ENCODE results near the gene ZNF343. TPM values are rescaled to one million over a fixed set of nuclear protein-coding genes. Genes with fewer than 3 reads are reported as not detected.
A peak's percentile ranks its signal among the peaks of the same experiment; 100 is the strongest.

ZNF343 gene
- total RNA-seq, 1 donor from 2014 or later: 12.5 TPM

GRCh38 chr20:2476742-2477615 lies 31.7 kb downstream of the ZNF343 start:
- H3K9ac ChIP-seq (ENCODE audit: low read depth in 1 of 3, low read length in 3 of 3): no peak overlapping the region
- no peaks in the 10 kb centered on the region for H3K4me1 ChIP-seq (ENCODE audit: control insufficient read depth in 3 of 3, insufficient read depth in 3 of 3, low read length in 3 of 3)
- peaks cover 5 to 25% (median 8%) of the 10 kb centered on the region in 3 donors for H3K36me3 ChIP-seq (ENCODE audit: control insufficient read depth in 3 of 3, insufficient read depth in 3 of 3, low read length in 3 of 3)
- H3K27ac ChIP-seq (ENCODE audit: low read depth, low read length): no peak overlapping the region
- H3K9me3 ChIP-seq (ENCODE audit: control insufficient read depth in 3 of 3, low read length in 3 of 3): no peaks in the 10 kb centered on the region
- H3K4me3 ChIP-seq (ENCODE audit: low read length in 3 of 3): no peak overlapping the region
- H3K27me3 ChIP-seq (ENCODE audit: control insufficient read depth in 3 of 3, insufficient read depth in 3 of 3, low read length in 3 of 3): no peaks in the 10 kb centered on the region

DNA sequence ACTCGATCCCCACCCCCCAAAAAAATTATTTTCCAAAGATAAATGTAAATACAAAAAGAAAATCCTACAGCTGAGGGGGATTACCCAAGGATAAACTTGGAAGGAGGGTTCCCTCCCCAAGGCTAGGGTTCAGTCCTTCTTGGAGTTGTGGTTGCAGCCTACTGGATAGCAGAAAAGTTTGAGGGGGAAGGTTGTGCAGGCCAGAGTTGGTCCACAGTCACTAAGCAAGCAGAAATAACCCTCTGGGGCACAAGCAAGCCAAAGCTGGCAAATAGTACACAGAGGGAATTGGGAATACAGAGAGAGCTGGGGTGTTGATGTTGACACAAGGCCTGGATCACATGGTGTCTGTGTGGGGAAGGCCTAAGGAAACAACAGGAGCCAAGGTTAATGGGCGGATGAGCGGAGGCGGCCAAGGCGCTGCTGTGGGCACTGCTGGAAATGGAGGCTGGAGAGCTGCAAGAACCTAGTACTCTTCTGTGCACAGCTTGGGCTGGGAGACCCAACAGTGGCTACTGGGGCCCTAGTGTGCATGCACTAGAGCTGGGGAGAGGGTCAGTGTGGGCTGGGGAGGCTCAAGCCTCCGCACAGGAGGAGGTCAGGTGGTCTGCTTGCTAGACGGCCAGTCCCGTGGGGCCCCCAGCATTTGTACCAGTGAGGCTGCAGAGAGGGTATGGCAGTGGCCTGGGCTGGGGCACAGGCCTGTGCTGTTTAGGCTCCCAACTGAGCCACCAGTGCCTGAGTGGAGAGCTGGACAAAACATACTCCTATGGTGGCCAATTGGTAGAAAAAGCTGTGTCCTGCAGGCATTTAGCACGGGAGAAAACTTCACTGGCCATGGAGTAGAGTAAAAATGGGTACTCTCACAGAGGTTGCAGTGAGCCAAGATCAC lies 32.6 kb downstream of the ZNF343 start:
- H3K9ac ChIP-seq (ENCODE audit: low read depth in 1 of 3, low read length in 3 of 3): no peak overlapping the region
- no peak overlapping the region for H3K4me3 ChIP-seq (ENCODE audit: low read length in 3 of 3)
- no peaks in the 10 kb centered on the region for H3K27me3 ChIP-seq (ENCODE audit: control insufficient read depth in 3 of 3, insufficient read depth in 3 of 3, low read length in 3 of 3)
- peaks cover 0 to 2% (median 0%) of the 10 kb centered on the region in 3 donors for H3K4me1 ChIP-seq (ENCODE audit: control insufficient read depth in 3 of 3, insufficient read depth in 3 of 3, low read length in 3 of 3)
- no peaks in the 10 kb centered on the region for H3K9me3 ChIP-seq (ENCODE audit: control insufficient read depth in 3 of 3, low read length in 3 of 3)
- peaks cover 3 to 20% (median 4%) of the 10 kb centered on the region in 3 donors for H3K36me3 ChIP-seq (ENCODE audit: control insufficient read depth in 3 of 3, insufficient read depth in 3 of 3, low read length in 3 of 3)
- no peak overlapping the region for H3K27ac ChIP-seq (ENCODE audit: low read depth, low read length)

DNA sequence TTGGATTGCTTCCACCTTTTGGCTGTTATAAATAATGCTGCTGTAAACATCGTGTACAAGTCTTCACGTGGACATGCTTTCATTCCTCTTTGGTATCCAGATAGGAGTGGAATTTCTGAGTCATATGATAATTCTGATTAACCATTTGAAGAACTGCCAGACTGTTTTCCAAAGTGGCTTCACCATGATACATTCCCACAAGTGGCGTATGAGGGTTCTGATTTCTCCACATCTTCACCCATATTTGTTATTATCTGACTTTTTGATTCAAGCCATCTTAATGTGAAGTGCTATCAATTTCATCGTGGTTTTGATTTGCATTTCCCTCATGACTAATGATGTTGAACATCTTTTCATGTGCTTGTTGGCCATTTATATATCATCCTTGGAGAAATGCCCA lies 35.2 kb downstream of the ZNF343 start:
- Histone ChIP-seq H3K4me3 (ENCODE audit: low read length in 3 of 3) (no peak overlapping the region), H3K27me3 (ENCODE audit: control insufficient read depth in 3 of 3, insufficient read depth in 3 of 3, low read length in 3 of 3) (no peaks in the 10 kb centered on the region), H3K4me1 (ENCODE audit: control insufficient read depth in 3 of 3, insufficient read depth in 3 of 3, low read length in 3 of 3) (peaks cover 8 to 20% (median 20%) of the 10 kb centered on the region in 3 donors), H3K9ac (ENCODE audit: low read depth in 1 of 3, low read length in 3 of 3) (no peak overlapping the region), H3K27ac (ENCODE audit: low read depth, low read length) (no peak overlapping the region), H3K36me3 (ENCODE audit: control insufficient read depth in 3 of 3, insufficient read depth in 3 of 3, low read length in 3 of 3) (peaks cover 0 to 6% (median 2%) of the 10 kb centered on the region in 3 donors), H3K9me3 (ENCODE audit: control insufficient read depth in 3 of 3, low read length in 3 of 3) (no peaks in the 10 kb centered on the region)

- Histone ChIP-seq H3K9ac (ENCODE audit: low read depth in 1 of 3, low read length in 3 of 3) (peak within 1 kb of the TSS; percentile 90 to 97 (median 92)), H3K27ac (ENCODE audit: low read depth, low read length) (peak within 1 kb of the TSS; percentile 82), H3K36me3 (ENCODE audit: control insufficient read depth in 3 of 3, insufficient read depth in 3 of 3, low read length in 3 of 3) (peaks cover 10 to 19% (median 19%) of the 10 kb centered on the region in 3 donors), H3K27me3 (ENCODE audit: control insufficient read depth in 3 of 3, insufficient read depth in 3 of 3, low read length in 3 of 3) (no peaks in the 10 kb centered on the region), H3K4me3 (ENCODE audit: low read length in 3 of 3) (peak within 1 kb of the TSS; percentile 86 to 93 (median 93)), H3K9me3 (ENCODE audit: control insufficient read depth in 3 of 3, low read length in 3 of 3) (no peaks in the 10 kb centered on the region), H3K4me1 (ENCODE audit: control insufficient read depth in 3 of 3, insufficient read depth in 3 of 3, low read length in 3 of 3) (peaks cover 10 to 31% (median 20%) of the 10 kb centered on the region in 3 donors)
Observed at GRCh38 chr20:2470423-2471193, 38.1 kb downstream of the ZNF343 start, which contains the start of gene SNRPB. SNRPB (minus strand) TSS chr20:2470789; CDS start chr20:2470690, 99 bp downstream.

- Histone ChIP-seq H3K27ac (ENCODE audit: low read depth, low read length) (peak overlapping the region; percentile 82), H3K9ac (ENCODE audit: low read depth in 1 of 3, low read length in 3 of 3) (peak overlapping the region; percentile 90 to 97 (median 92)), H3K27me3 (ENCODE audit: control insufficient read depth in 3 of 3, insufficient read depth in 3 of 3, low read length in 3 of 3) (no peaks in the 10 kb centered on the region), H3K9me3 (ENCODE audit: control insufficient read depth in 3 of 3, low read length in 3 of 3) (no peaks in the 10 kb centered on the region), H3K4me1 (ENCODE audit: control insufficient read depth in 3 of 3, insufficient read depth in 3 of 3, low read length in 3 of 3) (peaks cover 10 to 31% (median 20%) of the 10 kb centered on the region in 3 donors), H3K36me3 (ENCODE audit: control insufficient read depth in 3 of 3, insufficient read depth in 3 of 3, low read length in 3 of 3) (peaks cover 16 to 25% (median 24%) of the 10 kb centered on the region in 3 donors), H3K4me3 (ENCODE audit: low read length in 3 of 3) (peak overlapping the region; percentile 86 to 93 (median 93))
Observed at GRCh38 chr20:2469991-2470422, 38.7 kb downstream of the ZNF343 start.

DNA sequence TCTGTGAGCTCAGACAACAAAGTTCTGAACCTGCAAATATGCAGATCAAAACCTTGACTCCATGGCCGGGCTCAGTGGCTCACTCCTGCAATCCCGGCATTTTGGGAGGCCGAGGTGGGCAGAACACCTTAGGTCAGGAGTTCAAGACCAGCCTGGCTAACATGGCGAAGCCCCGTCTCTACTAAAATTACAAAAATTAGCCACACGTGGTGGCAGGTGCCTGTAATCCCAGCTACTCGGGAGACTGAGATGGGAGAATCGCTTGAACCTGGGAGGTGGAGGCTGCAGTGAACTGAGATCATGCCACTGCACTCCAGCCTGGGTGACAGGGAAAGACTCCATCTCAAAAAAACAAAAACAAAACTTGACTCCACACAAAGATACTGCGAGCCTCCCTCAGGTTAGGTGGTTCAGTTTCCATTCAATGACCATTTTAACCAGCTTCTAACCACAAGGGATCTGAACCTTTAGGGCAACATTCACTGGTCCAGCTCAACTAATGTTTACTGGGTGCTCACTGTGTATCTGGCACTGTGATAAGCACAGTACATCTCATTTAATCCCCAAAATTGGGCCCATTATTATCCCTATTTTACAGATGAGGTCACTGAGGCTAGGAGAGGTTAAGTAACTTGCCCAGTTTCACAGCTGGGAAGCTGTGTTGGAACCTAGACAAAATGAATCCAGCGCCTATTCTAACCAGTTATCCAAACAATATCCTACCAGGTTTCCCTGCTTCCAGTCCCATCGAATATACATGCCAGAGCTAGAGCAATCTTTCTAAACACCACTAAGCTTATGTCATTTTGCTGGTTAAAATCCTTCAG lies 39.9 kb downstream of the ZNF343 start:
- Histone ChIP-seq H3K27me3 (ENCODE audit: control insufficient read depth in 3 of 3, insufficient read depth in 3 of 3, low read length in 3 of 3) (no peaks in the 10 kb centered on the region), H3K4me3 (ENCODE audit: low read length in 3 of 3) (peak overlapping the region in 2 of 3 donors; percentile 20 to 28), H3K4me1 (ENCODE audit: control insufficient read depth in 3 of 3, insufficient read depth in 3 of 3, low read length in 3 of 3) (peaks cover 10 to 31% (median 20%) of the 10 kb centered on the region in 3 donors), H3K36me3 (ENCODE audit: control insufficient read depth in 3 of 3, insufficient read depth in 3 of 3, low read length in 3 of 3) (peaks cover 24 to 37% (median 35%) of the 10 kb centered on the region in 3 donors), H3K27ac (ENCODE audit: low read depth, low read length) (no peak overlapping the region), H3K9ac (ENCODE audit: low read depth in 1 of 3, low read length in 3 of 3) (peak overlapping the region; percentile 69 to 92 (median 75)), H3K9me3 (ENCODE audit: control insufficient read depth in 3 of 3, low read length in 3 of 3) (no peaks in the 10 kb centered on the region)

- H3K27me3 ChIP-seq (ENCODE audit: control insufficient read depth in 3 of 3, insufficient read depth in 3 of 3, low read length in 3 of 3): no peaks in the 10 kb centered on the region
- peaks cover 38 to 51% (median 49%) of the 10 kb centered on the region in 3 donors for H3K36me3 ChIP-seq (ENCODE audit: control insufficient read depth in 3 of 3, insufficient read depth in 3 of 3, low read length in 3 of 3)
- H3K27ac ChIP-seq (ENCODE audit: low read depth, low read length): no peak overlapping the region
- H3K4me3 ChIP-seq (ENCODE audit: low read length in 3 of 3): no peak overlapping the region
- no peaks in the 10 kb centered on the region for H3K9me3 ChIP-seq (ENCODE audit: control insufficient read depth in 3 of 3, low read length in 3 of 3)
- no peak overlapping the region for H3K9ac ChIP-seq (ENCODE audit: low read depth in 1 of 3, low read length in 3 of 3)
- peaks cover 10 to 31% (median 20%) of the 10 kb centered on the region in 3 donors for H3K4me1 ChIP-seq (ENCODE audit: control insufficient read depth in 3 of 3, insufficient read depth in 3 of 3, low read length in 3 of 3)
Observed at GRCh38 chr20:2467412-2467811, 41.3 kb downstream of the ZNF343 start.

DNA sequence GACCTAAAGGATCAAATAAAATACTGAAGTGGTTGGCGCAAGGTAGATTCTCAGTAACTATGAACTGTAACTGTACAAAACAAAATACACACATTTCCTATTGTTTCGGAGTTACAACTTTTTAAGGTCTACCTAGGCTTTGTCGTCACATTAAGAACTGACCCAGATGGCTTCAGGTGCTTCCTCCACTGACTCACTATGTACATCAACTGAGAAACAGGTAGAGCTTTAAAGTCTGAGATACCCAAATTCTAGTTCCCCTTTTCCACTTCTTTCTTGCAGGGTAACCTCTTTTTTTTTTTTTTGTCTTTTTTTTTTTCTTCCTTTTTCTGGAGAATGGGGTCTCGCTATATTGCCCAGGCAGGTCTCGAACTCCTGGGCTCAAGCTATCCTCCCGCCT lies 43.6 kb downstream of the ZNF343 start:
- Histone ChIP-seq H3K4me1 (ENCODE audit: control insufficient read depth in 3 of 3, insufficient read depth in 3 of 3, low read length in 3 of 3) (peaks cover 10 to 26% (median 13%) of the 10 kb centered on the region in 3 donors), H3K27ac (ENCODE audit: low read depth, low read length) (no peak overlapping the region), H3K9ac (ENCODE audit: low read depth in 1 of 3, low read length in 3 of 3) (no peak overlapping the region), H3K27me3 (ENCODE audit: control insufficient read depth in 3 of 3, insufficient read depth in 3 of 3, low read length in 3 of 3) (no peaks in the 10 kb centered on the region), H3K36me3 (ENCODE audit: control insufficient read depth in 3 of 3, insufficient read depth in 3 of 3, low read length in 3 of 3) (peaks cover 55 to 74% (median 72%) of the 10 kb centered on the region in 3 donors), H3K9me3 (ENCODE audit: control insufficient read depth in 3 of 3, low read length in 3 of 3) (no peaks in the 10 kb centered on the region), H3K4me3 (ENCODE audit: low read length in 3 of 3) (no peak overlapping the region)

Data from skeletal muscle tissue (tissue), 4 donors.